NCI-H460 (cell line): ENCODE measurements around the gene HSPA1B. TPM values are rescaled to one million over a fixed set of nuclear protein-coding genes. Genes with fewer than 3 reads are reported as not detected.
A peak's percentile ranks its signal among the peaks of the same experiment; 100 is the strongest.
"Not testable (repeated sequence)": the region's sequence is repeated elsewhere in the genome, so short reads cannot be mapped to it uniquely, and the experiment has no call there.

Experiments
- DNase-seq: peaks from one replicate; pipeline ENCODE4 v3.0.0-alpha.2; 2016; ENCODE audit warnings: low read depth; ENCODE audit errors: extremely low read depth
- total RNA-seq: library from RNA; depleted of rRNA; stranded (reverse); fragments of >200 nt; shearing (Covaris generic); gene quantifications from 2 replicates; pipeline ENCODE4 v1.2.3, GENCODE V29; 2014

HSPA1B gene
- total RNA-seq, 1 experiment from 2014 or later, result 58.3 TPM

GRCh38 chr6:31796993-31797385, 30.5 kb upstream of the HSPA1B start:
- no peak for DNase-seq

- DNase-seq, result no peak
Observed at GRCh38 chr6:31797588-31797987, 29.9 kb upstream of the HSPA1B start.

GRCh38 chr6:31799781-31800180, 27.8 kb upstream of the HSPA1B start:
- DNase-seq, result no peak

- DNase-seq, result not testable (repeated sequence)
Observed at GRCh38 chr6:31801031-31801927, 26.3 kb upstream of the HSPA1B start.

- DNase-seq, result no peak
Observed at GRCh38 chr6:31805939-31806469, 21.5 kb upstream of the HSPA1B start.

DNA sequence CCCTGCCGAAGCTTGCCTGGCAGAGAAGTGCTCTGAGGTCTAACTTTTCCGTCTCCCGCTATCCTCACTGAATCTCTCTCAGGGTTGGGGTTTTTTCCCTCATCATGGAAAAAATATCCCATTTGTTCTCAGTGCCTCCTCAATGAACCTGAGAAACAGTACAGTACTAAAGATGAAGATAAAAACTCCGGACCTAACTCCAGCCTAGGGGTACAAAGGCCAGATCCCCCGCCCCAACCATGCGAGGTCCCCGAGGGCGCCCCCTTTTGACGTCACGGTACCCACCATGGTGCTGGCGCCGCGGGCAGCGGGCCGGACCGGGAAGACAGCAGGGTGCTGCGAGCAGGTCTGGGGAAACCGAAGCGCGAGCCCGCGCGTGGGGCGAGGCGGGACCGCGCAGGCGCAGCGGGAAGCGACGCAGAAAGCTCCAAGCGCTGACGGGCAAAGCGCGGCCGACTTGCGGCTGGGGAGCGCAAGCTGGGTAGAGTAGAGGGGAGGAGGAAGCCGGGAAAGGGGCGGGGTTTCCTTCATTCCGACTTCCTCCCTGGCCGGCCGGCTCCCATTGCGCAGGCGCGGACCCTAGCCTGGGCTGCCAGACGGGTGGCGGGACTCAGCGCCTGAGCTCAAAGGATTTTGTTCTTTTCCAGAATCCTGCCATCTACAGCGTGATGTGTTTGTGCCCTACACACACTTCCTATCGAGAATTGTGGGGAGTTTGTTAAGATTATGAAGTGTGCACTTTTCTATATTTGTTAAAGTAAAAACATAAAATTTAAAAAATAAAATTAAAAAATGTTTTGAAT, 20.9 kb upstream of the HSPA1B start, which contains the start of gene LSM2:
Gene LSM2, minus strand, starts transcription at position 497 of the 803 bp plus-strand sequence. Its CDS starts 209 bp downstream, at position 288.
- DNase-seq, result peak; percentile 91

DNA sequence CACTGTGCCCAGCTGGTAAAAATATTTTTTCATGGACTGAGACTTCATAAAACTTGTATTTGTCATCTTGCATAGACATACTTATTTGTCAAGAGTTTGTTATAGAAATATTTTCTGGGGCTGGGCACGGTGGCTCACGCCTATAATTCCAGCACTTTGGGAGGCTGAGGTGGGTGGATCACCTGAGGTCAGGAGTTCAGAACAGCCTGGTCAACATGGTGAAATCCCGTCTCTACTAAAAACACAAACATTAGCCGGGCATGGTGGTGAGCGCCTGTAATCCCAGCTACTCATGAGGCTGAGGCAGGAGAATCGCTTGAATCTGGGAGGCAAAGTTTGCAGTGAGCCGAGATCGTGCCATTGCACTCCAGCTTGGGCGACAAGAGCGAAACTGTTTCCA, 18.9 kb upstream of the HSPA1B start:
- DNase-seq, result not testable (repeated sequence)

- no peak for DNase-seq
Observed at GRCh38 chr6:31811645-31812044, 15.9 kb upstream of the HSPA1B start.

- DNase-seq, result no peak
Observed at GRCh38 chr6:31813465-31813849, 14.1 kb upstream of the HSPA1B start.

DNA sequence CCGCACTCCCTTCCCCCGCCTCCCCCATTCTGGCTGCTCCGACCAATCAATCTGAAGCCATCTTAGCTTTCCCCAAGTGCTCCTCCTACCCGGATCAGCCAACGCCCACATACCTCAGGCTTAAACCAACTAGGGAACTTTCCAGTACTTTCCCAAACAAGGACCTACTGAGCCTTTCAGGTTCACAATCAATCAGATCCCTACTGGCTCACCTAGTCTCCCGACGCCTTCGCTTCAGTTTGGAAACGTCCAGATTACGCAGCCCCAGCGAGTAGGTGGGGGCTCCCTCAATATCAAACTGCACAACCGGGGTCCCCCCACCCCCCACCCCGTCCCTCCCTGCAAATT, 12.9 kb upstream of the HSPA1B start:
- DNase-seq, result peak; percentile 94

DNA sequence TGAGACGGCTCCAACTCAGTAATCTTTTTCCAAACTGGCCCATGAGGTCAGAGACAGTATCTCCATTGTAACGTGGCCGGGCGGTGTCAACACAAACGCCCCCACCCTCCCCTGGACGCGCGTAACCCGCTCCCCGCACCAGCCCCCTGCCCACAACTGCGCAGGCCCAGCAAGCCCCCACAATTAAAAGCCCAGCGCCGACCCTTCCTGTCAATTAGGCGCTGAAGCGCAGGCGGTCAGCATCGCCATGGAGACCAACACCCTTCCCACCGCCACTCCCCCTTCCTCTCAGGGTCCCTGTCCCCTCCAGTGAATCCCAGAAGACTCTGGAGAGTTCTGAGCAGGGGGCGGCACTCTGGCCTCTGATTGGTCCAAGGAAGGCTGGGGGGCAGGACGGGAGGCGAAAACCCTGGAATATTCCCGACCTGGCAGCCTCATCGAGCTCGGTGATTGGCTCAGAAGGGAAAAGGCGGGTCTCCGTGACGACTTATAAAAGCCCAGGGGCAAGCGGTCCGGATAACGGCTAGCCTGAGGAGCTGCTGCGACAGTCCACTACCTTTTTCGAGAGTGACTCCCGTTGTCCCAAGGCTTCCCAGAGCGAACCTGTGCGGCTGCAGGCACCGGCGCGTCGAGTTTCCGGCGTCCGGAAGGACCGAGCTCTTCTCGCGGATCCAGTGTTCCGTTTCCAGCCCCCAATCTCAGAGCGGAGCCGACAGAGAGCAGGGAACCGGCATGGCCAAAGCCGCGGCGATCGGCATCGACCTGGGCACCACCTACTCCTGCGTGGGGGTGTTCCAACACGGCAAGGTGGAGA, 12.3 kb upstream of the HSPA1B start, which contains the start of the genes HSPA1A and HSPA1L:
Gene HSPA1A, plus strand, starts transcription at position 519 of the 814 bp plus-strand sequence. Its CDS starts 214 bp downstream, at position 733.
Gene HSPA1L, minus strand, starts transcription at position 259 of the 814 bp plus-strand sequence. CDS start 3,311 bp downstream, outside the sequence.
- DNase-seq, result peak; percentile 96

DNA sequence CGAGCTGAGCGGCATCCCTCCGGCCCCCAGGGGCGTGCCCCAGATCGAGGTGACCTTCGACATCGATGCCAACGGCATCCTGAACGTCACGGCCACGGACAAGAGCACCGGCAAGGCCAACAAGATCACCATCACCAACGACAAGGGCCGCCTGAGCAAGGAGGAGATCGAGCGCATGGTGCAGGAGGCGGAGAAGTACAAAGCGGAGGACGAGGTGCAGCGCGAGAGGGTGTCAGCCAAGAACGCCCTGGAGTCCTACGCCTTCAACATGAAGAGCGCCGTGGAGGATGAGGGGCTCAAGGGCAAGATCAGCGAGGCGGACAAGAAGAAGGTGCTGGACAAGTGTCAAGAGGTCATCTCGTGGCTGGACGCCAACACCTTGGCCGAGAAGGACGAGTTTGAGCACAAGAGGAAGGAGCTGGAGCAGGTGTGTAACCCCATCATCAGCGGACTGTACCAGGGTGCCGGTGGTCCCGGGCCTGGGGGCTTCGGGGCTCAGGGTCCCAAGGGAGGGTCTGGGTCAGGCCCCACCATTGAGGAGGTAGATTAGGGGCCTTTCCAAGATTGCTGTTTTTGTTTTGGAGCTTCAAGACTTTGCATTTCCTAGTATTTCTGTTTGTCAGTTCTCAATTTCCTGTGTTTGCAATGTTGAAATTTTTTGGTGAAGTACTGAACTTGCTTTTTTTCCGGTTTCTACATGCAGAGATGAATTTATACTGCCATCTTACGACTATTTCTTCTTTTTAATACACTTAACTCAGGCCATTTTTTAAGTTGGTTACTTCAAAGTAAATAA, 10.2 kb upstream of the HSPA1B start:
- not testable (repeated sequence) for DNase-seq

DNA sequence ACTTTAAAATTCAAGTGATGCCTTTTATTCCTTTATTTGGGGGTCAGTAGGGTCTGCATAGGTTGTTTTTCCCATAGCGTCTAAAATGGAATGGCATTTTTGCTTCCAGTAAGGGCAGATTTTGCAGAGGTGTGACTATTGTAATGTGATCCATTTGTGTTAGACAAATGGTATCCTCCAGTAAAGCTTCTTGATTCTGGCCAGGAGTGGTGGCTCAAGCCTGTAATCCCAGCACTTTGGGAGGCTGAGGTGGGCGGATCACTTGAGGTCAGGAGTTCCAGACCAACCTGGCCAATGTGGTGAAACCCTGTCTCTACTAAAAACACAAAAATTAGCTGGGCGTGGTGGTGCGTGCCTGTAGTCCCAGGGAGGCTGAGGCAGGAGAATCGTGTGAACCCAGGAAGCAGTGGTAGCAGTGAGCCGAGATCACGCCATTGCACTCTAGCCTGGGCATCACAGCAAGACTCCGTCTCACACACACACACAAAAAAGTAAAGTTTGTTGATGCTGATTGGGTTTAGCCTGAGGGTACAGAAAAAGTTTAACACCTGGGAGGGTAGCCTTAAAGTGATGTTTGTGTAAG, 9.5 kb upstream of the HSPA1B start:
- DNase-seq, result not testable (repeated sequence)

DNA sequence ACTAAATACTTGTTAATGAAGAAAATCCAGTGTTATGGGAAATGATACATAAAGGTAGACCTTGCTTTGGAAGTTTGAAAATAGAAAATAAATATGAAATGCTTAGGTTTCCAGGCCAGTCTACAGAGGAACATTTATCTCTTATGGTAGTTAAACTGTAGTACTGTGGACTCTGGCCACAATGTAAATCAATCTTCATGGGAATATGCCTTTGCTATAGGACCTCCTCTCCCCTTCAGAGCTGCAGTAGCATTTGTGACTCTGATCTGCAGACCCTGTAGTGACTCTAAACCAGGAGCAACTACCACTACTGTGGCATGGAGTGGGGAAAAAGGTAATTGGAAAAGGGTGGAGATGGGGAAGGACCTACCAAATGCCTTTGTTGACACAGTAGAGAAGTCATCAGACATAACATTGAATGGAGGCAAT, 7.7 kb upstream of the HSPA1B start:
- DNase-seq, result no peak

GRCh38 chr6:31820399-31820798, 7.1 kb upstream of the HSPA1B start:
- DNase-seq, result not testable (repeated sequence)

DNA sequence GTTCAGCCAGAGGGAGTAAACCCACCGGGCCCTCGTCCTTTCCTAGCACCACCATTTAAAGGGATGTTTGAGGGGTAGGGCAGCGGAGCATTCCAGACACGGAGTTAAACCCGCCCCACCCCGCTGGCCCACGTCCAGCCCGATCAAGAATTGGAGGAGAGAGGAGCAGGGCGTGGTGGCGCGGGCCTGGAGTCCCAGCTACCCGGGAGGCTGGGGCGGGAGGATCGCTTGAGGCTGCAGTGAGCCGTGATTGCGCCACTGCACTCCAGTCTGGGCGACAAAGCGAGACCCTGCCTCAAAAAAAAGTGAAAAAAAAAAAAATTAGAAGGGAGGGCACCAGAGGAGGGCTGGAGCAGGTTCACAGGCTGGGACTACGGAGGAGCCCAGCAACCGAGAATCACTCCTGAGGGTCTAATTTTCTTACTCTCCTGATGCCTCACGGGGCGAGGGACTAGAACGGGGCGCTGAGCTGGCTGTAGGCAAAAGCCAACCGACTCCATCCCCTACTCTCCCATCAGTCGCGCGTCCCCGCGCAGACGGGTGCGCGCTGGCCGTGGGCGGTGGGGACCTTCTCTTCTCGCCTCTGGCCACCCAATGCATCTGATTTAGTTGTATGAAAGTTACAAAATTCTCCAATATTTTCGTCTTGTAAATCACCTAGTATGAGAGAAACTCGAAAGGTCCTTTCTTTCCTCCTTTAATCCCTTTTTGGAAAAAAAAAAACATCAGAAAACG, 6.1 kb upstream of the HSPA1B start:
- DNase-seq, result peak; percentile 54

GRCh38 chr6:31822036-31822821, 5.3 kb upstream of the HSPA1B start:
- DNase-seq, result peak; percentile 94
